ENCODE measurements around the gene C16orf90.
A peak's percentile ranks its signal among the peaks of the same experiment; 100 is the strongest.

Gene C16orf90

GRCh38 chr16:3461151-3461550, 34.1 kb downstream of the C16orf90 start:
- peak in 2 of 4 experiments; percentile 22 to 40 for DNase-seq

- DNase-seq, result no peak
These were observed 34.7 kb downstream of the C16orf90 start for GRCh38 chr16:3460585-3460984.

GRCh38 chr16:3460121-3460520, 35.2 kb downstream of the C16orf90 start:
- no peak for DNase-seq

- no peak for DNase-seq
These were observed 35.7 kb downstream of the C16orf90 start for GRCh38 chr16:3459401-3460090.

GRCh38 chr16:3458852-3459361, 36.4 kb downstream of the C16orf90 start:
- no peak for DNase-seq

- DNase-seq, result no peak
These were observed 36.9 kb downstream of the C16orf90 start for GRCh38 chr16:3458278-3458851.

- peak; percentile 71 to 91 (median 78) for DNase-seq
These were observed 37.6 kb downstream of the C16orf90 start for GRCh38 chr16:3457434-3458252.

- DNase-seq, result no peak
These were observed 40.6 kb downstream of the C16orf90 start for GRCh38 chr16:3454631-3455147.

GRCh38 chr16:3454093-3454492, 41.2 kb downstream of the C16orf90 start:
- DNase-seq, result no peak

GRCh38 chr16:3444032-3444388, 51.3 kb downstream of the C16orf90 start:
- peak in 1 of 4 experiments; percentile 9 for DNase-seq

Measured in activated naive CD4-positive, alpha-beta T cell (primary cell).